ENCODE measurements around the gene PLEKHG1. TPM values are rescaled to one million over a fixed set of nuclear protein-coding genes. Genes with fewer than 3 reads are reported as not detected.

PLEKHG1 gene
- total RNA-seq, 2 donors from 2014 or later, result 1.5 to 2.4 TPM

- no peak overlapping the region for H3K4me3 ChIP-seq (ENCODE audit: low read length)
- Mint-ChIP-seq H3K27ac (no peak overlapping the region), H3K4me1 (peaks cover 6% of the 10 kb centered on the region), H3K27me3 (ENCODE audit: insufficient read depth) (peaks cover 45% of the 10 kb centered on the region), H3K36me3 (ENCODE audit: low read depth) (no peaks in the 10 kb centered on the region), H3K4me3 (no peak overlapping the region), H3K9me3 (no peaks in the 10 kb centered on the region)
- H3K9me3 ChIP-seq (ENCODE audit: control insufficient read depth, low read length), result no peaks in the 10 kb centered on the region
- TF ChIP-seq CTCF (conservative IDR thresholded peaks at IDR 0.05), result no peak
- no peaks in the 10 kb centered on the region for H3K36me3 ChIP-seq (ENCODE audit: control insufficient read depth, insufficient read depth, low read length)
- H3K4me1 ChIP-seq (ENCODE audit: control insufficient read depth, insufficient read depth, low read length), result no peaks in the 10 kb centered on the region
- 91 to 100% methylated on average over 2 to 3 of the region's 3 CpGs for WGBS, 2 experiments (ENCODE audit: insufficient coverage in 1 of 2, insufficient read length in 1 of 2)
- DNase-seq, result no peak
- H3K9ac ChIP-seq (ENCODE audit: extremely low read depth, low read length, poor library complexity, severe bottlenecking), result no peak overlapping the region
- no peak overlapping the region for H3K27ac ChIP-seq (ENCODE audit: low read depth, low read length)
- peaks cover 25% of the 10 kb centered on the region for H3K27me3 ChIP-seq (ENCODE audit: control insufficient read depth, insufficient read depth, low read length, poor library complexity, severe bottlenecking)
Observed at GRCh38 chr6:150605333-150605732, 5.6 kb downstream of the PLEKHG1 start.

GRCh38 chr6:150606168-150606591, 6.5 kb downstream of the PLEKHG1 start:
- Mint-ChIP-seq H3K27ac (no peak overlapping the region), H3K36me3 (ENCODE audit: low read depth) (no peaks in the 10 kb centered on the region), H3K27me3 (ENCODE audit: insufficient read depth) (peaks cover 38% of the 10 kb centered on the region), H3K4me1 (no peaks in the 10 kb centered on the region), H3K9me3 (no peaks in the 10 kb centered on the region), H3K4me3 (no peak overlapping the region)
- H3K9me3 ChIP-seq (ENCODE audit: control insufficient read depth, low read length), result no peaks in the 10 kb centered on the region
- WGBS, 2 experiments (ENCODE audit: insufficient coverage in 1 of 2, insufficient read length in 1 of 2), result 89 to 93% methylated on average over 2 to 3 of the region's 3 CpGs
- no peak for DNase-seq
- peaks cover 21% of the 10 kb centered on the region for H3K27me3 ChIP-seq (ENCODE audit: control insufficient read depth, insufficient read depth, low read length, poor library complexity, severe bottlenecking)
- H3K36me3 ChIP-seq (ENCODE audit: control insufficient read depth, insufficient read depth, low read length), result no peaks in the 10 kb centered on the region
- TF ChIP-seq CTCF (conservative IDR thresholded peaks at IDR 0.05), result no peak
- no peak overlapping the region for H3K9ac ChIP-seq (ENCODE audit: extremely low read depth, low read length, poor library complexity, severe bottlenecking)
- H3K27ac ChIP-seq (ENCODE audit: low read depth, low read length), result no peak overlapping the region
- H3K4me3 ChIP-seq (ENCODE audit: low read length), result no peak overlapping the region
- H3K4me1 ChIP-seq (ENCODE audit: control insufficient read depth, insufficient read depth, low read length), result no peaks in the 10 kb centered on the region

- no peaks in the 10 kb centered on the region for H3K9me3 Mint-ChIP-seq
- TF ChIP-seq CTCF (conservative IDR thresholded peaks at IDR 0.05), result no peak
- no peaks in the 10 kb centered on the region for H3K4me1 Mint-ChIP-seq
- H3K36me3 Mint-ChIP-seq (ENCODE audit: low read depth), result no peaks in the 10 kb centered on the region
- DNase-seq, result no peak
- Histone ChIP-seq H3K9me3 (ENCODE audit: control insufficient read depth, low read length) (no peaks in the 10 kb centered on the region), H3K27me3 (ENCODE audit: control insufficient read depth, insufficient read depth, low read length, poor library complexity, severe bottlenecking) (peaks cover 15% of the 10 kb centered on the region), H3K36me3 (ENCODE audit: control insufficient read depth, insufficient read depth, low read length) (no peaks in the 10 kb centered on the region), H3K9ac (ENCODE audit: extremely low read depth, low read length, poor library complexity, severe bottlenecking) (no peak overlapping the region), H3K27ac (ENCODE audit: low read depth, low read length) (no peak overlapping the region), H3K4me3 (ENCODE audit: low read length) (no peak overlapping the region), H3K4me1 (ENCODE audit: control insufficient read depth, insufficient read depth, low read length) (no peaks in the 10 kb centered on the region)
- WGBS, 2 experiments (ENCODE audit: insufficient coverage in 1 of 2, insufficient read length in 1 of 2), result 89 to 95% methylated on average over 3 to 5 of the region's 5 CpGs
- H3K4me3 Mint-ChIP-seq, result no peak overlapping the region
- peaks cover 31% of the 10 kb centered on the region for H3K27me3 Mint-ChIP-seq (ENCODE audit: insufficient read depth)
- H3K27ac Mint-ChIP-seq, result no peak overlapping the region
Observed at GRCh38 chr6:150606647-150607328, 7.1 kb downstream of the PLEKHG1 start.
